Fibroblast of skin of right quadriceps (primary cell): ENCODE results near the gene RGS12.

Source experiments
- DNase-seq: peaks from one replicate; pipeline ENCODE4 v3.0.0-alpha.2; 2013

The RGS12 gene

DNA sequence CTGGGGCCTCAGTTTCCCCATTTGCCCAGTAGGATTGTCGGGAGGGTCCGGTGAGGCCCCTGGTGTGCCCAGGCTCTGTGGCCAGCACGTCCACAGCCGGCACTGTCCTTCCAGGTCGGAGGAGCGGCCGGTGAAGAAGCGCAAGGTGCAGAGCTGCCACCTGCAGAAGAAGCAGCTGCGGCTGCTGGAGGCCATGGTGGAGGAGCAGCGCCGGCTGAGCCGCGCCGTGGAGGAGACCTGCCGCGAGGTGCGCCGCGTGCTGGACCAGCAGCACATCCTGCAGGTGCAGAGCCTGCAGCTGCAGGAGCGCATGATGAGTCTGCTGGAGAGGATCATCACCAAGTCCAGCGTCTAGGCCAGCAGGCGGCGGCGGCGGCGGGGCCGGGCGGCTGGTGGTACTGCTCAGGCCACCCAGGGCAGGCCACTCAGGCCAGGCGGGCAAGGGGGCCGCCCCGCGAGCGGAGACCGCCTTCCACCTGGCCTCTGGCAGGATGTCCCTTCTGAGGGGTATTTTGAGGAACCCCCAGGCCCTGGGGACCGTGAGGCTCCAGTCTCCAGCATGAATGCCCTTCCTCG lies 37.1 kb upstream of the RGS12 start:
- DNase-seq: no peak

DNA sequence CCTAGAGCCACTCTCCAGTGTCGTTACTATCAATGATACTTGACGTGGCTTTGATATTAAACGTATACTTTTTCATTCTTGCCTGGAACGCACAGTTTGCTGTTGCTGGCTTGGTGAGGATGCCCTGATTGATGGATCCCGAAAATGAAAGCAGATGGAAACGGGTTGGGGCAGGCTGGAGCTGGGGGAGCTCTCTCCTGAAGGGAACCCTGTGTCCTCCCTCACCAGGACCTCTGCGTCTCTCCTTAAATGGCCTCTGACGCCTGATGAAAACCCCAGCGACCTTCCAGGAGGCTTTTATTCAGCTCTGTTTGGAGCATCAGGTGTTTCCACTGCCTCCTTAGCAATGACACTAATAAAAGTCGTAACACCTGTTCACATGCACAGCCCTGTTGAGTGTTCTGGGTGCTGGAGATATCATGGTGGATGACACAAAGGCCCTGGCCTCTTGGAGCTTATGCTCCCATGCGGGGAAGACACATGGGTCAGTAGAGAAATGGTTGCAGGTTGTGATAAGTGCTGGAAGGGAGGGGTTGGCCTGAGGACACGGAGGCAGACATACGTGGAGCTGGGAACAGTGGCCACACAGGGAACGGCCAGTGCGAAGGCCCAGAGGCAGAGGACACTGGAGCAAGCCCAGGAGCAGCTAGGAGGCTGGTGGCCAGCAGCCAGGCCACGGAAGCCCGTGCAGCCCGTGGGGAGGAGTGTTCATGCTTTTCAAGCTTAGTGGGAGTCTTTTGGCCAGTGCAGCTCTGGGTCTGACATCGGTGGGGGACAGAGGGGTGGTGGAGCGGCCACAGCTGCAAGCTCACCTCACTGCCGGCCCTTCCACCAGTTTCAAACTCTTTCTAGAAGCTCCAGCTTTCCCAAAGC lies 36.4 kb upstream of the RGS12 start:
- no peak for DNase-seq

DNA sequence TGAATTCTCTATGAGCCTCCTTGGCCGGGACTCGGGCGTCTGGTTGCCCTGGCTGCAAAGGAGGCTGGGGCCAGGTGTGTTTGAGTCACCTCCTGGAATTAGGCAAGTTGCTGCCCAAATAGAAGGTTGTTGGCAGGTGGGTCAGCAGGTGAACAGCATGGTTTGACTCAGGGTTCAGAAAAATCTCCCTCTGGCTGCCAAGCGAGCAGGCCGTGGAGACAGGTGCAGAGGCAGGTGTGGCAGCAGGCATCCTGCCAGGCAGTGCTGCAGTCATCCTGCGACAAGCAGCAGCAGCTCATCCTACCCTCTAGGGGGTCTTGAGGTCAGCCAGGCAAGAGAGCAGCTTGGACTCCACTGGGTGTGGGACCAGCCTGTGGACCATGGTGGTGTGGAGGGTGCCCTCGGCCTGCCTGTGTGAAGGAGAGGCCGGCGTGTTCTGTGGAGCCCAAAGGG lies 35.7 kb upstream of the RGS12 start:
- DNase-seq: no peak

DNA sequence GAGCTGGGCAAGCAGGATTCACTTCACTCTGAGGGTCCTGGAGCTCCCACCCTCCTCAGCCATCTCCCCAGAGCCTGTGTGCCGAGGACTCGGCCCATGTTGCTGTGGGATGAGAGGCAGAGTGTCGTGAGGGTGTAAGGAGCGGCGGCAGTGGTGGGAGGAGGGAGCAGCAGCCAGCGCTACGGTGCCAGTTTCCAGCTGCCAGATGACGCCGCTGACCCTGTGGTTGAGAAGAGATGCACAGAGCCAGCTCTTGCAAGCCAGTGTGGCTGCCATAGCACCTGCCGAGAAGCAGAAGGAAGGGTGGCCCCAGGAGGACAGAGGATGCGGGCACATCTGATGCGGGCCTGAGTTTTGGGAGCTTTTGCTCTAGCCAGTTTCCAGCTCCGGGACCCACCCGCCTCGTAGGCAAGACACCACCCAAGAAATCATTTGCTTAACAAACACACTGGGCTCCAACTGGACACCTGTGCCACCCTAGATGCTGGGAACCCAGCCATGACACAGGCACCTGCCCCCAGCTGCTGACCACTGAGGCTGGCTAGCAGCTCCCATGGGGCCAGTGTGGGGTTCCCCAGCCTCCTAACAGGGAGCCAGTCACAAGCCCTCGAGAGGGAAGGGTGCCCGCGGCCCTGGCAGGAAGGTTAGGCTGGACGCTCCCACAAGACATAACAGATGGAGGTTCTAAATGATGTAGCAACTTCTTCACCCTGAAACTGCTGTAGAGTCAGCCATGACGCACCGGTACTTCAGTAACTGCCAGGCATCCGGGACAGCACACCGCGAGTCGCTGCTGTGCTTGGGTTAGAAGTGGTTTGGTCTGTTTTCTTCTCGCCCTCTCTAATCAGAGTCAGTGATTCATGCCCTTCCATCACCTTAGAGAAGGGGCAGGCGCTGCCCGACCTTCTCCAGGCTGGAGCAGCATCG lies 35.0 kb upstream of the RGS12 start:
- DNase-seq: peak; percentile 45

DNA sequence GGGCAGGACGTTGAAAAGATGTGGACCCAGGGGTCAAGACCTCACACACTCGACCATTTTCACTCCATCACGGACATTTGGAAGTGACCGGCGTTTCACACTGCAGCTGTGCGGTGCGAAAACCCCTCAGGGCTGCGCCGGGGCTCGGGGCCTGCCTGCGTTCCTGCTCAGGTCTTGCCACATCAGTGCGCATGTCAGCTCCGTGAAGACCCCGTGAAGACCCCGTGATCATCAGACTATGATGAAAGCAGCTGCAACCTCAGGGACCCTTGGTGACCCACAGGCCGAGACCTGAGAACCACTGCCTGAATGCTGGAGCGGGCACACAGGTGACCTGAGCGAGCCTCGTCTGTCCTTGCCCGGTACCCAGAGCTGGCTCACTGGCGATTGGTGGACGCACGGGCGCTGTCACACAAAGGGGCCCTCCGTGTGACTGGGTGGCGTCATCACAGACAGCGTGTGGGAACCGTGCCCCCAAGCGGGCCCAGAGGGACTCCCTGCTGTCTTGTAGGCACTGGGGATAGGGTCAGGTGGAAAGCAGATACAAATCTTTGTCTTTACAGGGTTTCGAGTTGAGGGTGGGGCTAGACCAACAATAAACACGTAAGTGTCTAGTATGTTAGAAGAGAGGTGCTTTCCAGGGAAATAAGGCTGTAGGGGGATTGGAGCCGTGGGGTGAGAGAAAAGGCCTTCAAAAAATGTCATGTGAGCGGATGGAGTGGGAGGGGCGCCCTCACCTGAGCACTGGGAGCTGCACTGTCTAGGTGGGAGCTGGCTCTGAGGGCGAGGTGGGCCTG lies 31.2 kb upstream of the RGS12 start:
- no peak for DNase-seq

DNA sequence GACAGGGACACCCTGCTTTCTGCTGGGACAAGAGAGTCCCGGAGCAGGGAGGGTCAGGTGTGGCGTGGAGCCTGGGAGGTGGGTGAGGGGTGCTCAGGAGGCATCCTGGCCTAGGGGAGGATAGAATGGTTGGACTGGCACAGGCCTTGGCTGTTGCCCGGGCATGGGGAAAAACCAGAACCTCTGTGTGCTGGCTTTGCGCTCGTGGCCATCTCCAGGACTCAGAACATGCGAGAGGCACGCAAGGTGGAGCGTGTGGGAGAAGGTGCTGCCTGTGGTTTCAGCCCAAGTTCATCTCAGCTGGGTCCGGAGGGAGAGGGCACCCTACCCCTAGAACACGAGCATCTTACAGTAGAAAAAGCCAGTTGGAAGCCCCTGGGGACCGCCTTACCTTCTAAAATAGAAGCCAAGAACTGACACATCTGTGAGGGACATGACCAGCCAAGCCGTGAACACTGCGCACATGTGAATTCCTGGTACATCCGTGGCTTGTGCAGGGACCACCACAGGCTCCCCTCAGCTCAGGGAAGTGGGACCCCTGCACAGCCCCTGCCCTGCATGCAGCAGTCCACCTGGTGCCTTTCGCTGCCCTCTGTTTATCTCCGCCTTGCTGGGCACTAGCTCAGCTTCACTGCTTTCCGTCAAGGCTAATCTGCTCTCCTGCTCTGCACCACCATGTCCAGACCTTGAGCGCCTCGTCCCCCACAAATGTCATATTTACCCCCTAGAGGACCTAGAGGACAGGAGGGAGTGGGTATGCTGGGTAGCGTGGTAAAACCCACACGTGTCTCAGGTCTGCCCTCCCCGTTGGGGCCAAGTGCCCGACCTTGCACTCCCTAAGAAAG lies 30.4 kb upstream of the RGS12 start:
- no peak for DNase-seq

DNA sequence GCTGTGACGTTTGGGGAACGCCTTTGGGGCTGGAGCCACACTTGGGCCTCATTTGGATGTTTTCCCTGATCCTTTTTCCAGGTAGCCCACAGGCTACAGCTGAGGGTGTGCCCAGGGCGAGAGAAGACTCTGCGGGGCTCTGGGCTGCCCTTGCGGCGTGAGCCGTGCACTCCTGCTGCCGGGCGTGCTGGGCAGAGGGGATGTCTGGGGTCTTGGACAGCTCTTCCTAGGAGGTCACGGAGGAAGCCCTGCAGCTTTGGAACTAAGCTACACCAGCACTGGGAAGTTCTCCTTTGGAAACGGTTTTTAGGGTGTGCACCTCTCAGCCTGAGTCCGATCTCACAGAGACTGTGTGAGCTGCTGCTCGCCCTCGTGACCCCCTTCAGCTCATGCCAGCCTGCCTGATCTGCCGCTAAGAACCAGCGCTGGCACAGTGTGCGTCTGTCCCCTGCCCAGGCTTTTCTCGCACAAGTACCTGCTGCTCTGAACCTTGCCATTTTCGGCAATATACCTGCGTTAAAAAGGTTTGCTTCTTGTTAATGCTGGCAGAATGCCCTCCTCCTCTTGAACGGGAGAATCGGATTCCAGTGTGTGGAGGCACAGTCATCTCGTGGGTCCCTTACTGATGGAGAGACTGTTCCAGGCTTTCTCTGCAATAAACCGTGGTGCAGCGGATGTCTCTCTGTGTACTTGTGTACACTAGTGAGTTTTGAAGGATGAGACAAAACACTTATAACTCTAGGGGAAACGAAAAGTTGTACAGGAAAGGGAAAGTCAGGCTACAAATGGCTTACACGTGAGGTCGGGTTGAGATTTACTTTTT lies 29.6 kb upstream of the RGS12 start:
- no peak for DNase-seq

DNA sequence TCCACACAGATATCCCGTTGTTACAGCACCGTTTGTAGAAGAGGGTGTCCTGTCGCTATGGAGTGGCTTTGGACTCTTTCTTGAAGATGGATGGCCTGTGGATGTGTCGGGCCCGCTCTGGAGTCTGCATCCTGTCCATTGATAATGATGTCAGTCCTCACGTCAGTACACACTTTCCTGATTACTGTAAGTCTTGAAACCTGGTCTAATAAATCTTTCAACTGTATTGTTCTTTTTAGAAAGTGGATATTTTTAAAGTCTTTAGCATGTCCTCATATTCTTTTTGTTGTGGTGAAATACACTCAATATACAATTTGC lies 29.0 kb upstream of the RGS12 start:
- DNase-seq: no peak

DNA sequence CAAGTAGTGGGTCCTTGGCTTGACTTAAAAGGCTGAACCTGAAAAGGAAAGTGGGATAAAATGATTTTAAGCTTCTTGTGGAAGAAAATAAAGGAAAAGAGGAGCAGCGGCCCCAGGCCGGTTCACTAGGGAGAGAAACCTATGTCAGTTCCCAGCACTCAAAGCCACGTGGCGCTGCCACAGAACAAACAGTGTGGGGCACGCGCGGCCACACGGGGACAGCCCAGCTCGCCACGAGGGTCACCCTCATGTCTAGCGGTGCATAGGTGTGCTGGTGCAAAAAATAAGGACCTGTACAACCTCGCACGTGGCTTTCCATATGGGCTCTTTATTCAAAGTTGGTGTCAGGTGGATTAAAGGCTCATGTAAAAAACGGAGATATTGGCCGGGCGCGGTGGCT lies 26.7 kb upstream of the RGS12 start:
- no peak for DNase-seq

DNA sequence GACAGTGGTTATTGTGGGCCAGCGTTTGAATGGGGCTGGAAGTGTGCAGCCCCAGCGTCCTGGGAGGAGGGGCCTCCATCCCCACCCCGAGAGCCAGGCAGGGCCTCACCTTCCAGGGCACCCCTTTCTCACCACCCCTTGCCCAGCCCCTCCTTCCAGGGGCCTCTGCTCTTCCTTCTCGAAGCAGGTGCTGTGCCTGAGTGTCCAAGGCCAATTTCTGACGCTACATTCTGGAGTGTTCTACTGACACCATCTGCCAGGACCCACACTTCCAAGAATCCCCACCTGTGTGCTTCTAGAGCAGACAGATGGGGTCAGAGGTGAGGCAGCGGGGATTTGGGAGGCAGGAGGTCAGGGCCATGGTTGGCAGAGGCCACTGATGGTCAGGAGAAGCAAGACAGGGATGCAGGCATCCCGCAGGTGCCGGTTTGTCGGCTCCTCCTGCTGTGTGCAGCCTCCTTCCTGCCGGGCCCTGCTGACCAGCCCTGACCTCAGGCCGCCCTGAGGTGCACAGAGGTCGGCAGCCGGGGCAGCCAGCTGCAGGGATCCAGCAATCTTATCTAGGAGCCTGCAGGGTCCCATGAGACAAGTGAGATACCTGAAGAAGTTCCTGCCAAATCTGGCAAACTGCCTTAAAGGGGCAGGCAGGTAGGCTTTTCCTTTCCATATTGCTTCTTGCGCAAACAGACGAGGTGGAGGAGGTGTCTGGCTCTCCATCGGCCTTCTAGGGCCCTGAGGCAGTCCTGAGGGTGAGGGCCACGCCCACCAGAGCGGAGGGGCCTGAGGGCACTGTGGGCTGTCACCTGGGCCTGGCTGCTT lies 25.0 kb upstream of the RGS12 start:
- DNase-seq: no peak

DNA sequence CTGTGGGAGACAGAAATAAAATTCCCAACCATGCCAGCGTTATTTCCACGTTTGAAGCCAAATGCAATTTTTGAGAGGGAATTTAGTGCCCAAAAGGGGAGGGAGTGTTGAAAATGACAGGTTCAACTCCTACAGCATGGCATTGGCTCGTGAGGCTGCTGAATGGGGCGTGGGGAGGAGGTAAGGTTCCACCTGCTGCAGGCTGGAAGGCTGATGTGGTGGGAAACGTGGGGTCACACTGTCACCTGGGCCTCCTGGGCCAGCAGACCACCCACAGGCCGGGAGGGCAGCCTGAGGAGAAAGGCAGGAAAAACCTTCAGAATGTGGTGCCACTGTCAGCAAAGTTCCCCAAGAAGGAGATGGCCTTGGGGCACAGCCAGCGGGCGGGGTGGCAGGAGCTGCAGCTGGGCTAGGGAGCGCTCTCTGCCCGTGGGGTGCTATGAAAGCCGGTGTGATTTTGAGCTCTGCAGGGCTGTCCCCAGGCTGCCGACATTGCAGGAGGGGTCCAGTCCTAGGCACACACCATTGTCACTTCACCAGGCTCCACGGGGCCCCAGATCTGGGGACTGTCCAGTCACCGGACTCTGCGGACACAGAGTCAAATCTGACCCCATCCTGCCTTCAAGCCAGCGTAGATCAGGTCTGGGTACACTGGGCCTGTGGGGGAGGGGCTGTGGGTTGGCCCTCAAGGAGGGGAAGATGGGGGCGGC lies 24.3 kb upstream of the RGS12 start:
- no peak for DNase-seq

DNA sequence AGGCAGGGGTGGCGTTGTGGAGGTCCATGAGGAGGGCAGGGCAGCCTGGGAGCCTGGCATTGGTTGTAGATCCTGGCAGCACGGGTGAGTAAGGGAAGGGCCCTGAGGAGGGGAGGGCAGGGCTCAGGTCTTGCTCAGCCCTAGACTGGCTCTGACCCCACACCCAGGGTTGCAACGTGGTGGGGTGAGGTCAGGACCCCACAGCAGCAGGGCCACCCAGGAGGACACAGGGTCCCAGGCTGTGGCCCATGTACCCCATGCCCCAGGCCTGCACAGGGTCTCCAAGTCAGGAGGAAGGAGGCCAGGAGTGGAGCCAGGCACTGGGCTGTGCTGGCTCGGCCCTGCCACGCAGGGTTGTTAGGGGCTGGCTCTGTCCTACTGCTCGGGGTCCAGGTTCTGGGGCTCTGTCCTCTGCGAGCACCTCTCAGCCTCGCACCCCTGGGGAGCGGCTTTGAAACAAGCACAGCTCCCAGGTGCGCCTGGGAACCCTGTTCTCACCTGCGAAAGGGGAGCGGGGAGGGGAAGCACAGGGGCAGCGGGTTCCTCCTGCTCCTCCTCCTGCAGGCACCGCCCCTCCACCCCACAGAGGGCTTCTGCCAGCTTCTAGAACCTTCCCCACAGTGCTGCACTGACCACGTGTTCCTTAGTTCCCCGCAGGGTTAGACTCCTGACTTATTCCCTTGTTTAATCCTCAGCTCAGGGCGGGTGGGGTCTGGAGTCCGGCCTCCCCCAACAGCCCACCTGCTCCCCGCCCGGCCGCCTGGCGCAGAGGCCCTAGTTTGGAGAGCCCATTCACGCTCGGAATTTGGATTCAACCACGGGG lies 23.5 kb upstream of the RGS12 start:
- no peak for DNase-seq

DNA sequence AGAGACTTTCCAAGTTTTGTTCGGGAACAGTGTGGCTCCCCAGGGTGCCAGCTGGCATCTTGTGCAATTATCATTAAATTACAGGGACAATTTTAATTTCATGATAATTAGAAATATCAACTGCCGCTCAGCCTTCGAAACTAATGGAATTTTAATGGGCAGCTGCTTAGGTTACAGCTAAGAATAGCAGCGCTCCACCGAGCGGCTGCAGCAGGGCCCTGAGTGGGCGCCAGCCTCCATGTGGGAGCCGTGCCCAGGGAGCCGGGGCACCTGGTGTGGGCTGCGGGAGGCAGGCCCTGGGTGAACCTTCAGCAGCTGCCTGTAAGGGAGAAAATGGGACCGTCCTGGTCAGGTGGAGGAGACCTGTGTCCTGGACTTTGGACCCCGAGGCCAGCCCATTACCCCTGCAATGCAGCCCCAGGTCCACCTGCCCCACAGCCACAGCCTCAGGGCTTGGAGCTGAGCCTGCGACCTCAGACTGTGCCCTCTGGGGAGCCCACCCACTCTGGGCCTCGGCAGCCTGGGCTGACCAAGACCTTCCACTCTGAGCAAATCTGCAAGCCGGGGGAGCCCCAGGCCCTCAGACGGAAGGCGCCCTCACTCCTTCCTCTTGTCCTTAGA lies 22.7 kb upstream of the RGS12 start:
- DNase-seq: no peak

DNA sequence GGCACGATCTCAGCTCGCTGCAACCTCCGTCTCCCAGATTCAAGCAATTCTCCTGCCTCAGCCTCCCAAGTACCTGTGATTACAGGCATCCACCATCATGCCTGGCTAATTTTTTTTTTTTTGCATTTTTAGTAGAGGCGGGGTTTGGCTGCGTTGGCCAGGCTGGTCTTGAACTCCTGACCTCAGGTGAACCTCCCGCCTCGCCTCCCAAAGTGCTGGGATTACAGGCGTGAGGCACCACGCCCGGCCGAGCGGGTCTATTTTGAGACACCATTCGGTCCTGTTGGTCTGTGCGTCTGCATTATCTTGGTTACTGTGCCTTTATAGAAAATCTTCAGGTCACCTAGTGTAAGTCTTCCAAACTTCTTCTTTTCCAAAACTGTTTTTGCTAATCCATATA lies 21.7 kb upstream of the RGS12 start:
- DNase-seq: no peak

DNA sequence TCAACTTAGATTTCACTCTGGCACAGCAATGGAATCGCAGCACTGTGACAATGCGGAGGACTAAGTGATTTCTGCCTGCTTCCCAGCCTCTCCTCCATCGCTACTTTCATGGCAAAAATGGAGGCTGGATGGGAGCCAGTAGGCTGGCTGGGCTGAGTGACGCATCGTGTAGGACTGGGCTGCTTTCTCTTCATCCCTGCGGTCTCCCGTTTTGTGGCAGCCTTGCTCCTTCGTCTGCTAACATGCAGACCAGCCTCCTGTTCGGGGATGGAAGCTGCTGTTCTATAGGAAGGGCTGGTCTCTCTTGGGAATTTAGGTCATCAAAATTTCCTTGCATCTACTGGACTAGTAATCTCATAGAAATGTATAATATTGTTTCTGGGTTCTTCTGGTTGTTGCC lies 15.8 kb upstream of the RGS12 start:
- DNase-seq: peak; percentile 56

DNA sequence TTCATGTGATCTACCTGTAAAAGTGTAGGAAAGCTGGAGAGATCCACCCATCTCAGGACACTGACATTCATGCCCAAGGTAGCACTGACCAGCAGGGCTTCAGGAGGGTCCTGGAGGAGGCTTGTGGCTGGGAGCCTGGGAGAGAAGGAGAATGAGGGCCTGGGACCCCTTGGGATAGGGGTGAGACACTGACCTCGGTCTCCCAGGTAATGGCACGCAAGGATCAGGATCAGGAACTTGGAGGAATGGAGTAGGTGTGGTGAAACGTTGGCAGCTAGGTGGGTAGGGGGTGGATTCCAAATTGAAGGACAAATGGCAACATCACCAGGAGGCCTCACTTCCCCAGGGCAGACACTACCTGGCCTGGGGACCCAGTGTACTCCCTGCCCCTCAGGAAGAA lies 12.4 kb upstream of the RGS12 start:
- no peak for DNase-seq

DNA sequence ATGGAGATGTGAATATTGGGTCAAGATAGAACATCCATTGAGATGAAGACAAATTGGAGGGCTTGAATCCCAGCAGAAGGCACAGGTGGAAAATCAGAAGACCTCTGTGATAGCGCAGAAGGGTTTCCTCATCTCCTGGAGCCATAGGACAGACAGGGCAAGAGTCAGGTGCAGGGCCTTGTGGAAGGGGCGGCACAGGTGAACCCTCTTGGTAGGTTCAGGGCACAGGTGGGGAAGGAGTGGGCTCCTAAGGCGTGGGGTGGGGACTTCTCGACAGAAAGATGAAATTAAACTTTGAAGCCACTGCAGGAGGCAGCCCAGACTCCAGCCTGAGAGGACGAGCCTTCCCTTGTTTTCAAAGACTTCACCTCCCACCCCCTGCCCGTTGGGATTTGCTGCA lies 9.3 kb upstream of the RGS12 start:
- no peak for DNase-seq

DNA sequence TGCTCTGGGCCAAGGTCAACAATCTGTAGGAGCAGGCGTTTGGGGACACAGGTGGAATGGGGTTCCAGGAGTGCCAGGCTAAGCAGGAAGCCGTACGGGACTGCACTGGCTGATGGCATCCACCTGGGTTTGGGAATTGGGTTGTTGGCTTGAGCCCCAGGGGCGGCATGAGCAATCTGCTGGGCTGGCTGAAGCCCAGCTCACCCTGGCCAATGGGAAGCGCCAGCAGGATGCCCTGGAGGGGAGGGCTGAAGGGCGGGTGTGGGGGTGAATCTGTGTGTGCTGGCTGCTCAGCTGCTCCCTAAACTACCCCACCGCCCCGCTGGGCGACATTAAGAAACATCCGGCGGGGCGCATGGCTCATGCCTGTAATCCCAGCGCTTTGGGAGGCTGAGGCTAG lies 8.9 kb upstream of the RGS12 start:
- no peak for DNase-seq
